DMS 273 (cell line): ENCODE measurements around the gene SYT2.

Source experiments
- DNase-seq: peaks from one replicate; lab custom pipeline; 2025; ENCODE audit not compliant: unreplicated experiment; lab: John Stamatoyannopoulos, UW

The SYT2 gene

GRCh38 chr1:202680586-202681352, 29.5 kb downstream of the SYT2 start:
- no peak for DNase-seq

GRCh38 chr1:202679406-202680177, 30.7 kb downstream of the SYT2 start:
- DNase-seq = no peak

DNA sequence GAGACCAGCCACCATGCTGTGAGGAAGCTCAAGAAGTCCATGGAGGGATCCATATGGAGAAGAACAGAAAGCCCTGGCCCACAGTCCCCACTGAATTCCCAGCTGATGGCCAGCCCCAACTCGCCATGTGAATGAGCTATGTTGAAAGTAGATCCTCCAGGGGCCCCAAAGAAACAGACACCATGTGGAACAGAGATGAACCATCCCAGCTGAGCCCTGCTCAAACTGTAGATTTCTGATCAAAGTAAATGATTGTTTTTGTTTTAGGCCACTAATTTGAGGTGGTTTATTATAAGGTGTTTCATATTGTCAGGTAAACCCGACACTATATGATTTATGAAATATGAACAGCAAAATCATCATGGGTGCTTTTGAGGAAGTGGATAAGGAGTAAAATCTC, 32.8 kb downstream of the SYT2 start:
- DNase-seq = no peak

DNA sequence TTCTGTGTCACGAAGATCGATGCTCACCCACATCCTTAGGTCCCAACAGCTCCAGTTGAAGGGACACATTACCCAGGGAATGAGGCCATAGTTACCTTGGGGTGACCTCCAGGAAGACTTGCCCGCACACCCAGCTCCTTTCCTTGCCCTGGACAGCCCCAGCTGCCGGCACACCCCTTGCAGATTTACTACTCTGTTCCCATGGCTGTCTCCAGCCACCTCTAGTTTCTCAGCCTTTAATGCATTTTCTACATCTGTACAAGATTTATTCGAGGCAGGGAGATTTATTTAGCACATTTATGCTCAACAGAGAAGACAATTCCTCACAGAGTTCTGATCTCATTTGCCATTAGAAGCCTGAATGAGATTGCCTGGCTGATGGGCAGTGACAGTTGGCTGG, 36.7 kb downstream of the SYT2 start:
- DNase-seq = no peak

GRCh38 chr1:202671399-202671798, 38.9 kb downstream of the SYT2 start:
- DNase-seq = no peak

DNA sequence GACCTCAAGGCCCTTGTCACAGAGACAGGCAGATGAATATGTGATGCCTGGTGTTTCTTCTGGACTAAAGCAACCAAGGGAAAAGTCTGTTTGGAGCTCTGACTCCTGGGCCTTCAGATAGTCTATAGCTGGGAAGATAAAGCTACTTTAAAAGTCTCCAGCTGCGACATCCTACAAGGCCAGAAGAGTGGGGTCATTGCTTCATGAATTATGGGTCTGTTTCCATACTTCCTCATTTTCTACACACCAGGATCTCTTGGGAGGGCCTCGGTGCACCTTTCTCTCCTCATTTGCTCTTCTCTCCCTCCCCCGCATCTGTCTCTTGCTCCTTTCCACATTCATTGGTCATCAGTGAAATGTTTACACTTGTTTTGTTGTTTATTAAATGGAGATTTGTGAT, 44.8 kb downstream of the SYT2 start:
- no peak for DNase-seq

GRCh38 chr1:202664083-202664482, 46.2 kb downstream of the SYT2 start:
- DNase-seq = no peak

DNA sequence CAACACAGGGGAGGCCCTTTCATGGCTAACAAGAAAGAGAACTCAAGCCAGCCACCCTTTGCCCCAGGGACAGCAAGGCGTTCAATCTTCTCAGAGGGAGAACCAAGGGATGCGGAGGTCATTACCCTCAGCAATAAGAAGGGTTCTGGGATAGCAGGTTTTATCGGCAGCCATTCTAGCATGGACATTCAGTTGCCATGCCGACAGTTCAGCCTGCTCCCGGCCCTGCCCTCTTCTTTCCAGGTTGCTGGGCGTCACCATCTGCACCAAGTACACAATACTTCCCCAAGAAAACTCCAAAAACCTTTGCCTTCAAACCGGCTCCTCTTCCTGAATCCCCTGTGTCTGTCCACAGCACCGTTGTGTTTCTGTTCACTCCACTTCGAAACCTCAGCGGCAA, 47.1 kb downstream of the SYT2 start:
- peak; percentile 60 for DNase-seq

GRCh38 chr1:202662081-202662480, 48.2 kb downstream of the SYT2 start:
- DNase-seq = peak; percentile 71

- peak; percentile 50 for DNase-seq
These were observed 49.0 kb downstream of the SYT2 start for GRCh38 chr1:202661136-202661845.

- DNase-seq = no peak
These were observed 50.3 kb downstream of the SYT2 start for GRCh38 chr1:202659974-202660373.

- peak; percentile 94 for DNase-seq
These were observed 50.7 kb downstream of the SYT2 start for GRCh38 chr1:202659541-202659940.

DNA sequence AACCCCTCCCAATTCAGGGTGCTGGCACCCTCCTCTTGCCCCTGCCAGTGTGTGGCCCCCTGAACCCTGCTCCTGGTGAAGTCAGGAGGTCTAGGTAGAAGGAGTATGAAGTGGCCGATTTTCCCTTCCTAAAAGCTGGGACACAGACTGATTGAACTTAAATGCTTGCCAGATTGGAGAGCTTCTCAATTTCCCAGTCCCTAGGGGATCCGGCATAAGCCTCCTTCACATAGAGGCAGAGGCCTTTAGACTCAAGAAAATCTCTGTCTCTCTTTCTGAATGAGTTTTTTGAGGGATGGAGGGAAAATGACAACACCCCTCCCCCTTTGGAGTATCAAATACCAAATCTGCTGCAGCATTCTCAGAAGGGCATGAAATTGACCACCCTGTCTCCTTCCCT, 51.5 kb downstream of the SYT2 start:
- peak; percentile 92 for DNase-seq

GRCh38 chr1:202658251-202658759, 51.9 kb downstream of the SYT2 start:
- DNase-seq = peak; percentile 32

- DNase-seq = peak; percentile 43
These were observed 53.2 kb downstream of the SYT2 start for GRCh38 chr1:202656951-202657646.

- peak; percentile 52 for DNase-seq
These were observed 54.2 kb downstream of the SYT2 start for GRCh38 chr1:202656057-202656456.

- no peak for DNase-seq
These were observed 56.2 kb downstream of the SYT2 start for GRCh38 chr1:202654079-202654478.

- DNase-seq = peak; percentile 78
These were observed 60.5 kb downstream of the SYT2 start for GRCh38 chr1:202649553-202650392.

DNA sequence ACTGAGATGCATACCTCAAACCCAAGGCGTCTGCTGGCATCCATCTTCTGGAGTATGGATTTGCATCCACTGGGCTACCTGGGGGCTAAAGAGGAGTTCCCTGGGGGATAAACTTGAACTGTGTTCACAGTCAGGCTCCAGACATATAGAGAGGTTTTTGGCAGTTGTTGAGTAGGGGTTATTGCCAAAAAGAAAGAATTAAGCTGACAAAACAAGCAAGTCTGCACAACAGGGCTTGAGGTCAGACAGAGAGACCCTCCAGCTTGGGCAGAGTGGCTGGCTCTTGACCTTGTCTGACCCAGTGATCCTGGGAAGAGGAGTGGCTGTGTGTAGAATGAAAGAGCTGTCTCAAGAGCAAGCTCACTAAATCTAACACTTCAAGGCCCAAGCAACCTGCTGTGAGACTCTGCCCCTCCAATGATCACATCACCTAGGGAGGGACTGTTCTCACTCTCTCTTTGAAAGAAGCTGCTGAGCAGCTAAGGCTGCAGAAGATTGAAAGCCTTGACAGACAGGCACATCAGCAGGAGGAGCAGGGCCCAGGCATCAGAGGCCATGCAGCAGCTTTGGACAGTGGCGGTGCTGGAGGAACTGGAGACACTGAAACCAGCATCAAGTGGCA, 61.5 kb downstream of the SYT2 start:
- DNase-seq = no peak

DNA sequence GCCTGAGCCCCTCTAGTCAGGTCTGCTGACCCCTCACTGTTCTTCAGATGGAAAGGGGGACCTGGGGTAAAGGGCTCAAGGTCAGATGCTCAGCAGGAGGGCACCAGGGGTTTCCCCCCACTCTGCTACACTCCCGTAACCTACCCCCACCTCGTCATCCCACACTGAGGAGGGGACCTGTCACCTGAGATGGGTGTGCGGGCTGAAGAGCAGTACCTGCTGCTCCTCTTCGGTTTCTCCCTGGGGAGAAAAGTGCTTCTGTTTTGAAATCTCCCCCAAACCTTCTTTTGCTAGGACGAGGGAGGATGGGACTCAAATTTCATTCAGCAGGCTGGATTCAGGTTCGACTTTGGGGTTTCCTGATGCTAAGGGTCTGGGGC, 65.2 kb downstream of the SYT2 start:
- no peak for DNase-seq
